DOHH2 (cell line): ENCODE data around the gene GLOD4.

ENCODE experiments used
- H3F3A ChIP-seq: fragments of 200-600 bp; sonication (generic), shearing (Covaris generic); 2 replicates; pipeline ENCODE4 v1.6.0; 2016; ENCODE audit warnings: antibody characterized with exemption, mild to moderate bottlenecking; ENCODE audit not compliant: control insufficient read depth, insufficient read depth
- H3K27ac ChIP-seq: fragments of 200-600 bp; sonication (generic); 2 replicates; pipeline ENCODE4 v1.5.1; 2014; ENCODE audit warnings: low read depth, mild to moderate bottlenecking, low read length, moderate library complexity
- H3K27me3 ChIP-seq: fragments of 200-600 bp; sonication (generic); 2 replicates; pipeline ENCODE4 v1.6.1; 2014; ENCODE audit warnings: mild to moderate bottlenecking, low read length, mixed read lengths; ENCODE audit not compliant: control insufficient read depth
- H3K36me3 ChIP-seq: fragments of 200-600 bp; sonication (generic); 2 replicates; pipeline ENCODE4 v1.6.1; 2014; ENCODE audit warnings: mild to moderate bottlenecking, low read length, moderate library complexity, mixed read lengths; ENCODE audit not compliant: control insufficient read depth
- H3K4me1 ChIP-seq: fragments of 200-600 bp; sonication (generic); 2 replicates; pipeline ENCODE4 v1.6.1; 2014; ENCODE audit warnings: mild to moderate bottlenecking, low read length, mixed read lengths; ENCODE audit not compliant: control insufficient read depth
- H3K4me2 ChIP-seq: fragments of 200-600 bp; sonication (generic); 2 replicates; pipeline ENCODE4 v1.6.0; 2014; ENCODE audit warnings: mild to moderate bottlenecking, low read length, moderate library complexity
- H3K4me3 ChIP-seq: fragments of 200-600 bp; sonication (generic); 2 replicates; pipeline ENCODE4 v1.5.1; 2014; ENCODE audit warnings: mild to moderate bottlenecking, low read length, mixed read lengths
- H3K79me2 ChIP-seq: fragments of 200-600 bp; sonication (generic); 2 replicates; pipeline ENCODE4 v1.6.1; 2014; ENCODE audit warnings: mild to moderate bottlenecking, low read length, mixed read lengths; ENCODE audit not compliant: control insufficient read depth
- H3K9me2 ChIP-seq: fragments of 200-600 bp; sonication (generic); replicated peaks from 2 replicates; pipeline ENCODE4 v1.6.1; 2014; ENCODE audit warnings: mild to moderate bottlenecking, low read length, mixed read lengths; ENCODE audit not compliant: control insufficient read depth
- H3K9me3 ChIP-seq: fragments of 200-600 bp; sonication (generic); 2 replicates; pipeline ENCODE4 v1.6.1; 2014; ENCODE audit warnings: antibody characterized with exemption, low read length, mixed read lengths; ENCODE audit not compliant: control insufficient read depth, insufficient read depth
- H4K20me1 ChIP-seq: fragments of 200-600 bp; sonication (generic); 2 replicates; pipeline ENCODE4 v1.6.0; 2014; ENCODE audit warnings: low read depth, mild to moderate bottlenecking, antibody characterized with exemption, low read length, moderate library complexity; ENCODE audit not compliant: control insufficient read depth, insufficient read depth
- CTCF ChIP-seq: fragments of 200-600 bp; sonication (generic); IDR thresholded peaks from one replicate; pipeline ENCODE4 v1.5.1; 2014; ENCODE audit warnings: antibody characterized with exemption, mild to moderate bottlenecking, low read depth, low read length; ENCODE audit not compliant: poor library complexity, severe bottlenecking
- EZH2phosphoT487 ChIP-seq: fragments of 200-600 bp; sonication (generic); IDR thresholded peaks from 2 replicates; pipeline ENCODE4 v1.6.1; 2017; ENCODE audit warnings: borderline replicate concordance, mild to moderate bottlenecking, antibody characterized with exemption, low read length, moderate library complexity, mixed read lengths

The GLOD4 gene

GRCh38 chr17:798246-798645, 16.2 kb upstream of the GLOD4 start:
- Histone ChIP-seq H3K4me1 (peaks cover 38% of the 10 kb centered on the region), H3K27ac (no peak overlapping the region)
- TF ChIP-seq CTCF = no peak
- TF ChIP-seq EZH2phosphoT487 = no peak

GRCh38 chr17:797236-797840, 15.3 kb upstream of the GLOD4 start:
- peaks cover 12% of the 10 kb centered on the region for H3K36me3 ChIP-seq
- no peak overlapping the region for H3K4me3 ChIP-seq
- no peaks in the 10 kb centered on the region; the same call in 1 of the 2 replicates for H3F3A ChIP-seq
- H3K79me2 ChIP-seq = peaks cover 7% of the 10 kb centered on the region
- no peaks in the 10 kb centered on the region for H3K9me2 ChIP-seq
- no peak for TF ChIP-seq EZH2phosphoT487
- TF ChIP-seq CTCF = no peak
- no peaks in the 10 kb centered on the region for H3K9me3 ChIP-seq
- H3K4me1 ChIP-seq = peaks cover 31% of the 10 kb centered on the region
- no peak overlapping the region for H3K27ac ChIP-seq
- H3K4me2 ChIP-seq = no peak overlapping the region
- H4K20me1 ChIP-seq = no peaks in the 10 kb centered on the region
- H3K27me3 ChIP-seq = no peaks in the 10 kb centered on the region

More at GRCh38 chr17:798246-798645, 16.2 kb upstream of the GLOD4 start:
- Histone ChIP-seq H3F3A (no peaks in the 10 kb centered on the region; the same call in 1 of the 2 replicates), H3K36me3 (peaks cover 11% of the 10 kb centered on the region), H3K4me2 (no peak overlapping the region), H3K9me2 (no peaks in the 10 kb centered on the region), H3K4me3 (no peak overlapping the region), H4K20me1 (no peaks in the 10 kb centered on the region), H3K9me3 (no peaks in the 10 kb centered on the region), H3K27me3 (no peaks in the 10 kb centered on the region), H3K79me2 (peaks cover 15% of the 10 kb centered on the region)

DNA sequence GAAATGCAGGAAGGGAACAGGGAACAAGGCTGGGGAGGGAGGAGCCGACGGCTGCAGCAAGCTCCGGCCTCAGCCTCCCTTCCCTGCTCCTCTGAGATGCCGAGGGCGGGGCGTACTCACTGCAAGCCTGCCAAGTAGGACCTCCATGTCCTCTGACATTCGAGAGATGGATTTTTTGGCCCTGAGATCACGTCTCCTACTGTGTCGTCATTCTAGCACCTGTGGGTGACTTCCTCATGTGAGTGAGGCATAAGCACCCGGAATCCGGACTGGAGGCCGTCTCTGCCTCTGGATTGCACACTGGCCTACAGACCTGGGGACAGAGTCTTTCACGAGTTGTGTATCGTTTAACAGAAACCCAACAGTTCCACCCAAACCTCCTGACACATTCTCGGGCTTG, 14.5 kb upstream of the GLOD4 start:
- Histone ChIP-seq H3K4me3 (no peak overlapping the region), H3F3A (no peaks in the 10 kb centered on the region; the same call in 1 of the 2 replicates), H3K9me3 (no peaks in the 10 kb centered on the region), H4K20me1 (no peaks in the 10 kb centered on the region), H3K79me2 (peaks cover under 1% of the 10 kb centered on the region; the same call in 1 of the 2 replicates), H3K27ac (no peak overlapping the region), H3K36me3 (peaks cover 20% of the 10 kb centered on the region), H3K4me2 (no peak overlapping the region), H3K4me1 (peaks cover 25% of the 10 kb centered on the region), H3K9me2 (no peaks in the 10 kb centered on the region), H3K27me3 (no peaks in the 10 kb centered on the region)
- TF ChIP-seq CTCF = no peak
- TF ChIP-seq EZH2phosphoT487 = no peak
